Lung microvascular endothelial cell (primary cell): Measurements from ENCODE around the gene KBTBD3. TPM values are rescaled to one million over a fixed set of nuclear protein-coding genes. Genes with fewer than 3 reads are reported as not detected.
A peak's percentile ranks its signal among the peaks of the same experiment; 100 is the strongest.

ENCODE experiments used
- DNase-seq, 2 donors: peaks; one replicate each; pipeline versions ENCODE4 v3.0.0 to v3.0.0-alpha.2; 2010; ENCODE audit warnings: low read depth in 2 of 2
- total RNA-seq: library from RNA; depleted of rRNA; stranded (reverse); fragments of >200 nt; gene quantifications from 2 replicates; pipeline ENCODE4 v1.2.1, GENCODE V29; 2014

KBTBD3 gene, protein sequence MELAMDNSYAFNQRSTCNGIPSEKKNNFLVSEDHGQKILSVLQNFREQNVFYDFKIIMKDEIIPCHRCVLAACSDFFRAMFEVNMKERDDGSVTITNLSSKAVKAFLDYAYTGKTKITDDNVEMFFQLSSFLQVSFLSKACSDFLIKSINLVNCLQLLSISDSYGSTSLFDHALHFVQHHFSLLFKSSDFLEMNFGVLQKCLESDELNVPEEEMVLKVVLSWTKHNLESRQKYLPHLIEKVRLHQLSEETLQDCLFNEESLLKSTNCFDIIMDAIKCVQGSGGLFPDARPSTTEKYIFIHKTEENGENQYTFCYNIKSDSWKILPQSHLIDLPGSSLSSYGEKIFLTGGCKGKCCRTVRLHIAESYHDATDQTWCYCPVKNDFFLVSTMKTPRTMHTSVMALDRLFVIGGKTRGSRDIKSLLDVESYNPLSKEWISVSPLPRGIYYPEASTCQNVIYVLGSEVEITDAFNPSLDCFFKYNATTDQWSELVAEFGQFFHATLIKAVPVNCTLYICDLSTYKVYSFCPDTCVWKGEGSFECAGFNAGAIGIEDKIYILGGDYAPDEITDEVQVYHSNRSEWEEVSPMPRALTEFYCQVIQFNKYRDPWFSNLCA
- 2.6 and 4.4 TPM in 2 replicates for total RNA-seq

DNA sequence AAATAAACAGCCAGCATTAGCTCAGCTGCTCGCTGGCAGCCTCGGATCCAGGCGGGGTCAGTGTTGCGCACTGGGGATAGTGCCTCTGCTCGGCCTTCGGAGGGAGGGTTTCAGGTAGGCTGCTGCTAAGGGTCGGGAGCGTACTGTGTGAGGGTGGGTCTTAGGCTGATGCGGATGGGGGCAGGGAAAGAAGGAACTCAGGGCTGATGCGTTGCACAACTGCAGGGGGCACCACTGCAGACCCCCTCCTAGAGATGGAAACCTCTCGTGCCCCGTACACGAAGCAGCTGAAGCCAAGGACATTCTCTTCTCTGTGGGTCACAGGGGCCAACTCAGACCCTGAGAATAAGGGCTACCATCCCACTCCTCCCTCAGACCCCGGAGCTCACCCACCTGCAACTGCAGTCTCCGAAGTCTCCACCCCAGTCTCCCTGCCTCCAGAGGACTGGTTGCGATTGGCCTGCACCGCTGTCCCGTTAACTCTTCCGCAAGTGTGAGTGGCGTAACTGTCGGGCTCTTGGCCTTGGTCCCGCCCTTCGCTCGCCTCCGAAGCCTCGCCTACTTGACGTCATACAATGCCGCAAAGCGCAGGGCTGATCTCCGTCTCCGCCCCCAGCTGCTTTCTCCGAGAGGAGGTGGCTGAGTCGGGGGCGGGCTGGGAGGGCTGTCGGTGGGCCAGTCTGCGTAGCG, at the start of gene KBTBD3:
TSS of gene KBTBD3 (minus strand) at position 429 of the 690 bp plus-strand sequence. CDS start 18,250 bp downstream, outside the sequence.
- DNase-seq = peak; percentile 100

DNA sequence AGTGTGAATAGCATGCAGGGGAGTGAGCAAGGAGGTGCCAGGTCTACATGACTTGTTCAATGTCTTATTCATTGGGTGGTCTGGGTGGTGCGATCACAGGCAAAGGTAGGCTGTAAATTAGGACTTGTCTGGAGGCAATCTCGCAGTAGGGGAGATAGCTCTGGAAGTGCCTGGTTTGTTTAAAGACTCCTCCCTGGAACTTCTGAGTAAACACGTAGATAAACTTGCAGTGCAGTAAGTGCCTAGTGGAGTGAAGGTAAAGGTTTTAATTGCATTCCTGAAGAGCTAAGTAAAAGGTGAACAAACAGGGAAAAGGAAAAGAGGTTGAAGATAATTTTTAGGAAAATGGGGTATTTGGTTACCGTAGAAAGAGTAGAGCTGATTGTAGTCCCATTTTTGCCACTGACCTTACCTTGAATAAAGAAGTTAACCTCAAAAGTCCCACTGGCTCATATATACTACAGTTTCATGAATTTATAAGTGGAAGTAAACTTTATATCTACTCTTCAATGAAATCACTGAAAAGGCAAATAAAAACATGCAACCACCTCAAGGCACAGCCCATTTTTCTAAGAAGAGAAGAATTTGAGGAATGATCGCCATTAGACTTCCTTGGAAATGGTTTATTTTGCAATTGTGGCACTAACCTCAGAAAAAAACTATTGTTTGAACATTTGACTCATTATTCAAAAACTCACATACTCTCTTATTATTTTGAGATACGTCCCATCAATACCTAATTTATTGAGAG, 44.6 kb upstream of the KBTBD3 start:
- no peak for DNase-seq

DNA sequence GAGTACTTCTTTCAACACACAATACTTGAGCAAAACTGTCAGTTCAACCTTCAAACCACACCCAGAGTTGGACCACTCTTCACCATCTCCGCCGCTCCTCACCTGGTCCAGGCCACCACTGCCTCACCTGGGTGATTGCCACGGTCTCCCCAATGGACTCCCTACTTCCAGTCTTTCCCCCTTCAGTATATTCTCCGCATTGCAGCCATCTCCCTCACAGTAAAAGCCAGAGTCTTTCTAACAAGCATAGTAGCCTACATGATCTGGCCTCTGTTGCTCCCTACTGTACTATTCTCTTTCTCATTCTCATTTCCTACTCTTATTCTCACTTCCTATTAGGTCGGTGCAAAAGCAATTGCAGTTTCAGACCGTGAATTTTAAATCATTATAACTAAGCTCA, 28.8 kb upstream of the KBTBD3 start:
- no peak for DNase-seq

DNA sequence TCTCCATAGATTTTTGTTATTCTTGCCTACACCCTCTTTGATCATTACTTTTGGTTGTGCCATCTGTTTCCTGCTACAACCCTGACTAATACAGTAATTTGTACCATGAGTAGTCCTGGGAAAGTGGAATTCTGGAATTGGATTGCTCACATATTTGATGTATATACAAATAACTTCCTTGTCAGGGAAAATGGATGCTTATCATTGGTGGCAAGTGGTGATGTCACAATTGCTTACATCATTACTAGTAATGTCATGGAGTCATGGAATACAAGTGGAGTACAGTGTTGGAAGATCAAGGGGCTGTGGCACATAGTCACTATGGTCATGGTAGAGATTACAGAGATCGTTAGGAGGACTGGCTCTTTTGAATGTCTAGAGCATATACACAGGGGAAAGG, 24.7 kb upstream of the KBTBD3 start:
- DNase-seq = peak in 1 of 2 donors; percentile 68

DNA sequence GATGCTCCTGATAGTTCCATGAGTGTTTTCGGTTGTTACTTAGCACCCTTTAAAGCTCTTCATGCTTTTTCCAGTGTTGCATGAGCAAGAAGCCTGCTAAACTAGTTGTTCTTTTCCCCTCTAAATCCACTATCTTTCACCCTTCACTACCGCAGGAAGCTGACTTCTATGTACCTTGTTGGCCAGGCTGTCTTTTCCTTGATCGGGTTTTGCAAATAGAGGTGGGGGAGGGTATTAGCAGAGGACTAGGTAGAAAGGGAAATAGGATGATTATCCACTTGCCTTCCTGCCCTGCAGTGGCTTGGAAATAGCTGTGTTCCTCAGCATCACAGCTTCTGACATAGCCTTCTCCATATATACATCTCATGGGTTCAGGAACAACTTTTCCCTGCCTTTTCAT, 24.2 kb upstream of the KBTBD3 start:
- DNase-seq = no peak

DNA sequence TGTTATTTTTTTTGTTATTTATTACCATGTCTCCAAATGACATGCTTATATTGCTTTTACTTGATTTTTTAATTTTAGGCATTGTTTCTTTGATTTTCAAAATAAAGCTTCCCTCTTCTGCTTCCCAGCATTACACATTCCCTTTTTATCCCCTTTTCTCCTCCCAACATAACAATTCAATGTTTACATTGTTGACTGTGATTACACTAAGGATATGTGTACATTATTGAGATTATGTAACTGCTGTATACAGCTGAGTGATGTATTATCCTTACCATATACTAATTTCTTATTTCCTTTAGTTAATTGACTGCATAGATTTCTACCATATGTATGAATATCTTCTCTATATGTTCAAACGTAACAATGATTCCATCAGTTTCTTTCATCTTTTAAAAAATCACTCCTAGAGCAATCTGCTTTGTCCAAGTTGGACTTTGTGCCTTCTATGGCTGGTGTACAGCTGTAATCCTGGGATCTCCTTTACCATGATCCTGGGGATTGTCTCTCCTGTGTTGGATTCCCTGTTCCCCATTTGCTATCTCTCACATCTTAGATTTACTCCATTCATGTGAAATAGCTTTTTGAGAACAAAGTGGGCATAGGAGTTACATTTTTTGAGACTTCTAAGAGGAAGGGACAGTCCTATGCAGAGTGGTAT, 21.9 kb upstream of the KBTBD3 start:
- no peak for DNase-seq

DNA sequence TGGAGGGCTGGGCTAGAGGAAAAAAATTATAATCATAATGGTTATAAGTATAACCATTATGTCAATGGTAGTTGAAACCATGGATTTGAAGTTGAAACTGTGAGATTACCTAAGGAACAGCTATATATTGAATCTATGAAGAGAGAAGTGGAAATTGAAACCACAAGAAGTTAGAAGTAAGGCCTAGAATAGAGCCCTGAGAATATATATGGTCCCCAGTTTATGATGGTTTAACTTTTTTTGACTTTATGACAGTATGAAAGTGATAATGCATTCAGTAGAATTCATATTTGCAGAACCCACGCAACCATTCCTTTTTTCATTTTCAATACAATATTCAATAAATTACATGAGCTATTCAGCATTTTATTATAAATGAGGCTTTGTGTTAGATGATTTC, 15.3 kb upstream of the KBTBD3 start:
- DNase-seq = no peak

DNA sequence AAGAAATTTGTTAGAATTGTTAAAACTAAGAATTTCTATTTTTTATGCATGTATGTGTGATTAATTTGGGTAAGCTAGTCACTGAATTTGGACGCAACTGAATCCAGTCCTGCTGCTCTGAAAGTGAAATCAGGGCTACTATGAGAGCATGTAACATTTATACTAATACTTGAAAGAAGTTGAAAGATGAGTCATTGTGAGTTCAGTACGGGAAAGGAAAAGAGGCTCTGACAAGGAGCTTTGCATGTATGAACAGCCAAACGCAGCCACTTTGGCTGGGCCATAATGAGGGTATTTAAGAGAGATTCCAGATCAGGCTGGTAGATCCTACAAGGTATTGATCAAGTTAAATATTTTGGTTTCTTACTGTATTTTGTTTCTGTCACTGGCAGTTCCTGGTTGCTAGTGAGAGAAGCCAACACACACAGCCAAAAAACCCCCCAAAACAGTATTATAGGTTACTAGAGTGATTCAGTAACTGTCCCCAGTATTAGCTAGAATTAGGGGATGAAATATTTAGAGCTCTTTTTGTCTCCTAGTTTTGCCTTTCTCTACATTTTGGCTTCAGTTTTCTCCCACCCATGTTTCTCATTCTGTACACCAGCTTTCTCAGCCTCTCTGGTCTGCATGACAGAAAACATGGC, 14.5 kb upstream of the KBTBD3 start:
- DNase-seq = peak in 1 of 2 donors; percentile 86

DNA sequence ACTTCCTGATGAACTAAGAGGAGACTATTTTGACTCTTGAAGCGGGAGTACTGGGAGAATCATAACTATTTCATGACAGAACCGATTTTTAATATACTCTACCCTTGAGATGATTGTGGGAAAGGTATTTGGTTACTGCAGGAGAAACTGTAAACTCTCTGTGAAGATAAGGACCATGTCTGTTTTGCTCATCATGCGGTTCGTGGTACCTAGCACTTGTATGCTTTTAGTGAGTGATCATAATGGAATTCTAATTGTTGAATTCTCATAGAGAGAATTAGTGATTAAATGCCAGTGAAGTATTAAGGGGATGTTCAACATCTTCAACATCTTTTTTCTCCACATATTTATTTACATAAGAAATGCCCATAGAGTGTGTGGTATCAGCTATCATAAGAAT, 11.7 kb upstream of the KBTBD3 start:
- DNase-seq = no peak

DNA sequence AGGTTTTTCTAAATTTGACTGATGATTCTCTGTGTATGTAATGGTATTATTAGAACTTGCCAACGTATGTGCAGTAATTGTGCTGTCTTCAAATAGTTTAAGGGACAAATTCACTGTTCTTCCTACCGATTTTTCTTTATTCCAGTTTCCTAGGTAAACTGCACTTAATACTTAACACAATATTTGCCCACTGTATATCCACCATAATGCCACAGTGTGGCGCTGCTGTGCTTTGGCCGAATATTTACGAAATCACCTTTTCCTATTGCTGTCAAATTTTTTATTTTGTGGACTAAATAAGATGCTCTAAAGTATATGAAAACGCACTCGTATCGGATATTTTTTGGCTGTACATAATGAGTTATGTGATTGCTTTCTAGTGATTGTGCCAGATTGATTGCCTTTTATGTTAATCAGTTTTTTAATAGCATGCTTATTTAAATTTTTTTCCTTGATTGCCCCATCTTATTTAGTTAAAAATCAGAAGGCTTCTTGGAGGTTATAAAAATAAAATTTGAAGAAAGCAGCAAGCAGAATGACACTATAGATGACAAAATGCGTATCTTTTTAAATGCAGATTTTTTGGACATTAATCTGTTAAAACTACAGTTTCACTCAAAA, 10.8 kb upstream of the KBTBD3 start:
- peak; percentile 72 to 76 for DNase-seq

DNA sequence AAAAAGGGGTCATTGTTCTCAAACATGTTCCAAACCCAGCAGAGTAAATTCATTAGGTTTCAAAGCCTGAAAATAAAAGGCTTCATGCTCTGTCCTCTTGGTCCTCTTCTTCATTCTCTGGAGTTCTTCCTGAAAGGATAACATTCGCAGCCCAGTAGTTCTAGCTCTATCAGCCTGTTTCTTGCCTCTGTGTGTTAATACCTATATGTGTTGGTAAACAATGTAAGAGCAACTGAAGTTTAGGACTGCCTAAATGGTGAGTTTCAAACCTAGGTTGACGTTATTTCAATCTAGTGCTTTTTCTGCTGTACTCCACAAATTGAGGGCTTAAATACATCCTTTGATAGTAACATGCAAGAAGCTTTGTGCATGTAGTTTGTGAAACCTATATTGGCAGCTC, 9.7 kb upstream of the KBTBD3 start:
- DNase-seq = no peak

DNA sequence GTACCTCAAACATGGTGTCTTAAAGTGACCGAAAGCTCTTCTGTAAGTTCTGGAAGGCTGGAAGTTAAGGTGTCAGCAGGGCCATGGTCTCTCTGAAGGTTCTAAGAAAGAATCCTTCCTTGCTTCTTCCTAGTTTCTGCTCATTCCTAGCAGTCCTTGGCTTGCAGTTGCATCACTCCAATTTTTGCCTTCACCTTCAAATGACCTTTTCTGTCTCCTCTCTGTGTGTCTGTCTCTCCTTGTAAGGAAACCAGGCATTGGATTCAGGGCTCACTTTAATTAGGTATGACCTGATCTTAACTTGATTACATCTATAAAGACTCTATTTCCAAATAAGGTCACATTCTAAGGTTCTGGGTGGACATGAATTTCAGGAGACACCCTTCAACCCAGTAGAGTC, 9.0 kb upstream of the KBTBD3 start:
- no peak for DNase-seq

DNA sequence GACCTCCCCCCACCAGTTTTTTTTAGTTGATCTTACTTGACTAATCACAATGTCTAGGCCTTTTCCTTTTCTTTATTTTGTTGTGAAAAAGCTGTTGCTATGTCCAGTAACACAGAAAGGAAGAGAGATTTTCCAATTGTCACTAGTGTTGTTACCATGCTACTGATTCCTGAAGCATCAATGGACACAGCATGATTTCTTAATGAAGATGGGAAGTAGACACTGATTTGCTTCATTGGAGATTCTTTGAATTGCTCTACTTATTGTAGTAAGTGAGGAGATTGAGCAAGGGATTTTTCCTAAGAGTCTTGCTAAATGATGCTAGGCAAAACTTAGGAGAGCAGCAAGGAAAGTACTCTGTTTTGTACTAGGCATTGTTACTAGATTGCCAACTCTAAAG, 4.9 kb upstream of the KBTBD3 start:
- DNase-seq = peak in 1 of 2 donors; percentile 11

DNA sequence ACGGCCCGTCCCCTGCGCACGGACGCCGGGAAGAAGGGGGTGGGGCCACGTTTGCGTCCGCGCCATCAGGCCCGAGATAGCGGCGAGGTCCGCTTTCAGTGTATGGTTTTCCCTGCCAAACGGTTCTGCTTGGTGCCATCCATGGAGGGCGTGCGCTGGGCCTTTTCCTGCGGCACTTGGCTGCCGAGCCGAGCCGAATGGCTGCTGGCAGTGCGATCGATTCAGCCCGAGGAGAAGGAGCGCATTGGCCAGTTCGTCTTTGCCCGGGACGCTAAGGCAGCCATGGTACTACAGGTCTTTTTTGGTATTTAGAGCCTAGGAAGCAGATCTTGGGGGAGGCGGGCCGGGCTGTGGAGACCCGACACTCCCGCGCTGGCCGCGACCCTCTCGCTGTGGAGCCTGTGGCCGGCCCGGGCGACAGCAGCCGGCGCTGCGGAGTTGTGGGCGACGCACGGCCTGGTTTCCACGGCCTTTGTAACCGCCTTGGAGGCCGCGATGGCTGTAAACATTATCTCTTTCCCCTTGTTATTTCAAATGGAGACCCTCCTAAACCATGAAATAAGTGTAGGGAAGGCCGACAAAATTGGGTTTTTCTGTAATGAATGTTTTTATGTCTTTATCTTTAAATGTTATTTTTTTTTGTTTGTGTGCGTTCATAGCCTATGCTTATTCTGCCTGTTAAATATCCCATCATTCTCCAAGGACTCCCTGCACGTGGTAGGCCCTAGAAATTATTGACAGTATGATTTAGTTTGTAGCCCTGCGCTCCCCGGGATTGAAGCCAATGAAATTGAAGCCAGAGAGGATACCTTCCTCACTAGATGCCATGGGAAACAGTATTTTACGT, 685 bp upstream of the KBTBD3 start, which contains the start of gene AASDHPPT:
TSS of gene AASDHPPT (plus strand) at position 54 of the 847 bp plus-strand sequence. CDS start at position 103, 49 bp downstream.
- peak; percentile 42 to 66 for DNase-seq

DNA sequence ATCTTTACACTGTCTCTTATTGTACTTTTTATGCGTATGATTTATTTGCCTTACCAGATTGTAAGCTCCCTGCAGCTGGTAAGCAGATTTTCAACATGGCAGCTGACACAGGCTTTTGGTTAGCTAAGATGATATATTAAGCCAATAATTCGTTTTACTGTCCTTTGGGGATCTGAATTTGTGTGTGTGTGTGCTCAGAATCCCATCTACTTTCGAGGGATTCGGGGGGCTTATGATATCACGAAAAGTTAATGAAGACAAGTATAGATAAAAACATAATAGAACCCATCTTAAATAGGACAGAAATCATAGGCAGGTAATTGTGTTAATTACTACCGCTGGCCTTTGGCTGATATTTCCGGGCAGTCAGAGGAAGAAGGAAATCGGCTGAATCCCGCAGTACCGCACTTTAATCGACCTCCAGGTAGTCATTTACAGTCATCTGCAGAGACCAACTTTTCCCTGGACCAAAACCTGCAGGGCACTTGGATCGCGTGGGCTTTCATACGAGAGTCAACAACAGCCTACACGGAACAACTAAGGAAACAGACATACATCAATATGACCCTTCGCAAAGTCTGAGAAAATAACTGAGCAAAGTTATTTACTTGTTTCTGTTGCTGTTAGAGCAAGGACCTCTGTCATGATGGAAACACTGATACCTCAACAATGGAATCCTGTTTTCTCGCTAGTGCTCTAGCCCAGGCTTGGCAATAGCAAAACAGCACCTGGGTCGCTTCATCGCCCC, 802 bp downstream of the KBTBD3 start:
- no peak for DNase-seq

DNA sequence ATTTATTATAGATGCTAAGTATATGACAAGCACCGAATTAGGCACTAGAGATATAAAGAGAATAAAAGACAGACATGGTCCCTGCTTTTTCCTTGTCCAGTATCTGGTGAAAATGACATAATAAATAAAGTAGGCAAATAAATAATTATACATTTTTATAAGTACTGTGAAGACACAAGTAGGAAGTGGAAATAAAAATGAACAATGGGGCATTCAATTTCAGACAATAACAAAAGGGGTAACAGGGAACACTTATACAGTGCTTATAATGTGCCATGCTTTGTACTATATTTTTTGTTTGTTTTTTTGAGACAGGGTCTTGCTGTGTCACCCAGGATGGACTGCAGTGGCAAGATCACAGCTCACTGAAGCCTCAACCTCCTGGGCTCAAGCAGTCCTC, 4.3 kb downstream of the KBTBD3 start:
- DNase-seq = no peak

DNA sequence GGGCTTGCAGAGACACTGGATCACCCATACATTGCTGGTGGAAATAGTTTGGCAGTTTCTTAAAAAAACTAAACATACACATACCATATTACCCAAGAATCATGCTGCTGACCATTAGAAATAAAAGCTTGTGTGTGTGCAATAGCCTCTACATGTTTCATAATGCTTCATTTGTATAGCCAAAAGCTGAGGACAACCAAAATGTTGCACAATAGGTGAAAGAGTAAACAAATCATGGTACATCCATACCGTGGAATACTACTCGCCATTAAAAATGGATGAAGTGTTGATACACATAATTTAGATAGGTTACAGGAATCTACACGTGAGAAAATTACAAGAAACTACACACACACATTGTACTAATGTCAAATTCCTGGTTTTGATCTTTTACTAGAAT, 6.5 kb downstream of the KBTBD3 start:
- no peak for DNase-seq

DNA sequence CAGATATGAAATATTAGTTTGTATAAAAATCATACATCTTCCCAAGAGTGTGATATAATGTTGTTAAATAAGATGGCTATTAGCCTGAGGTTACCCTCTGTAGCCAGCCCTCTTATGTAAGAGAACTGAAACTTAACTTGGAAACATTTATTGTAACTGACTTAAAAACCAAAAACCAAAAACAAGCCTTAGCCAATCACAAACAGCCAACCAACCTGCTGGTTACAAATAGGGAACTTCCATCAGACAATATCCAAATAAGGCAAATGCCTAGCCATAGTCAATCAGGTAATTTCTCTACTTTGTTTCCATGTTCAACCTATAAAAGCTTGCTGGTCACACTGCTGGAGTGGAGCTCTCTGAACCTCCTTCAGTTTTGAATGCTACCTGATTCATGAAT, 14.1 kb downstream of the KBTBD3 start:
- no peak for DNase-seq
